ENCODE results near the gene RAB23.

RAB23 gene

DNA sequence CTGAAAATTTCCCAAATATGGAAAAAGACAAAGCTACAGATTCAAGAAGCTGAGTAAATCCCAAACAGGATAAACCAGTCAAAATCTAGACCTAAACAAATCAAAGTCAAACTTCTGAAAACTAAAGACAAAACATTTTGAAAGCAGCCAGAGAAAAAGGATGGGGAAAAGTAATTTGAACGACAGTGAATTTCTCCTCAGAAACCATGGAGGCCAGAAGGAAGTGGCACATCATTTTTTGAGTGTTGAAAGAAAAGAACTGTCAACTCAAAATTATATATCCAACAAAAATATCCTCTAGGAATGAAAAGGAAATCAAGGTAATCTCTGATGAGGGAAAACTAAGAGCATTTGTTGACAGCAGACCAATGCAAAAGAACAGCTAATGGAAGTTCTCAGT lies 6.8 kb downstream of the RAB23 start:
- Mint-ChIP-seq H3K27ac (no peak overlapping the region), H3K36me3 (peaks cover 5% of the 10 kb centered on the region), H3K4me1 (peaks cover 29% of the 10 kb centered on the region), H3K27me3 (peaks cover 5% of the 10 kb centered on the region), H3K9me3 (peaks cover 11% of the 10 kb centered on the region), H3K4me3 (no peak overlapping the region)

DNA sequence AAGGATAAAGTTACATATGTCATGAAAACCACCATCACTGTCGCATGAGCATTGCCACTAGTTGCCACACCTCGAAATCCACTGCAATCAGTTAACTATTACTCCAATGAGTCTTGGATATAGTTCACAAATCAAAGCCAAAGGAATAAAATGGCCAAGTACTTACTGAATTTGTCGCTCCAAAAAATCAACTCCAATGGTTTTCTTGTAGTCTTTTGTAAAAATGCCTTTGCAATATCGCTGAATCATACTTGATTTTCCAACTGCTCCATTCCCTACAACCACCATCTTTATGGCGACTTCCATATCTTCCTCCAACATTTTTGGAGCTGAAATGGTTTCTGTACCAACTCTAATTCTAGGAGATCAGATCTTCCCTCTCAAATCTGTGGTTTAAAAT lies 12.0 kb downstream of the RAB23 start:
- H3K36me3 Mint-ChIP-seq, result peaks cover 2% of the 10 kb centered on the region
- no peak overlapping the region for H3K27ac Mint-ChIP-seq
- peaks cover 4% of the 10 kb centered on the region for H3K9me3 Mint-ChIP-seq
- no peak overlapping the region for H3K4me3 Mint-ChIP-seq
- peaks cover 18% of the 10 kb centered on the region for H3K4me1 Mint-ChIP-seq
- no peaks in the 10 kb centered on the region for H3K27me3 Mint-ChIP-seq

DNA sequence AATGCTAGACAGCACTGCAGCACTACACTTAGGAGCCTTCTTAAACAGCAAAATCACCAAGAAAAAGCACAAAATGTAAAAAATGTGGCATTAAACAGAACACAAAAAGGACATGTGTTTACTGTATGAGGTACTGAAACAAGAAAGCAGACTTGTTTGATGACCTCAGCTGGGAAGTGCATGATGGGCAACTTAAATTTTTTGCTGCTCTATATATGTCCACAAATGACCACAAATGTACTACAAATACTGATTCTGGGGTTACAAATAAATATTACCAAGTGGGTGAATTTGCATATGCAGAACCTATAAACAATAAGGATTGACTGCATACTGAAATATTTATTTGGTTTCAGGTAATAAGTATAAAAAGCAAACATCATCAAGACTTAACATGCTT lies 13.1 kb downstream of the RAB23 start:
- Mint-ChIP-seq H3K27ac (no peak overlapping the region), H3K27me3 (no peaks in the 10 kb centered on the region), H3K4me1 (peaks cover 8% of the 10 kb centered on the region), H3K4me3 (no peak overlapping the region), H3K9me3 (no peaks in the 10 kb centered on the region), H3K36me3 (no peaks in the 10 kb centered on the region)

DNA sequence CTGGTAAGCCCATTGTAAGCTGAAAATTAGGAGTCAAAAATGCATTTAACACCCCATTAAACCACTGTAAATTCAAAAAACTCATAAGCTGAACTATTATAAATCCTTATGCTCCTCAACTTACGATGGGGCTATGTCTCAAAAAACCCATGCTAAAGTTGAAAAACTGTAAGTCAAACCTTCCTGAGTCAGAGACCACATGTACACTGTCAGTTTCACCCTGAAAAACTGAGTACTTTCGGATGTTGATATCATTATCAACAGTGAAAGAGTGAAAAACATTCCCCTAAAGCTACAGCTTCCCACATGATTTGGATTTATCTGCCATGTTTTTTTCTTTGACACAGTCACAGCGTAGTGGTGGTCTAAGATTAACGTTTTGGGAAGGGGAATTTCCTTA lies 14.2 kb downstream of the RAB23 start:
- Mint-ChIP-seq H3K27me3 (no peaks in the 10 kb centered on the region), H3K4me1 (no peaks in the 10 kb centered on the region), H3K27ac (no peak overlapping the region), H3K9me3 (no peaks in the 10 kb centered on the region), H3K36me3 (no peaks in the 10 kb centered on the region), H3K4me3 (no peak overlapping the region)

DNA sequence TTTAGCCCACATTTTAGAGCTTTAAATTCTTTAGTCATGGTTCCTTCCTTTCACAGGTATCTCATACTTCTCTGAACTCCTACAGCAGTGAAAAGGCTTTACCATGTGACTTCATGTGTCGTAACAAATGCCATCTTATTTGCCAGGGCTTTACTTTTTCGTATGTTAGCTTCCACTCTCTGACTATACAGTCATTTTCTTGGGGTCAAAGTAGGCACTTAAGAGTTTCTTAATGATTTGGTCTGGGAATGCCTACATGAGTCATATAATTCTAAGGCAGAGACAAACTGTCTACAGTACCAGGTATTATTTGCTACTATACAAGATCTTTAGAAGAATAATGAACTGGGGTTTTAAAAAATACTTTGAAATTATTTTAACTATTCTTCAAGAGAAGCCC lies 15.0 kb downstream of the RAB23 start:
- Mint-ChIP-seq H3K27ac (no peak overlapping the region), H3K36me3 (no peaks in the 10 kb centered on the region), H3K9me3 (no peaks in the 10 kb centered on the region), H3K4me3 (no peak overlapping the region), H3K27me3 (no peaks in the 10 kb centered on the region), H3K4me1 (no peaks in the 10 kb centered on the region)

DNA sequence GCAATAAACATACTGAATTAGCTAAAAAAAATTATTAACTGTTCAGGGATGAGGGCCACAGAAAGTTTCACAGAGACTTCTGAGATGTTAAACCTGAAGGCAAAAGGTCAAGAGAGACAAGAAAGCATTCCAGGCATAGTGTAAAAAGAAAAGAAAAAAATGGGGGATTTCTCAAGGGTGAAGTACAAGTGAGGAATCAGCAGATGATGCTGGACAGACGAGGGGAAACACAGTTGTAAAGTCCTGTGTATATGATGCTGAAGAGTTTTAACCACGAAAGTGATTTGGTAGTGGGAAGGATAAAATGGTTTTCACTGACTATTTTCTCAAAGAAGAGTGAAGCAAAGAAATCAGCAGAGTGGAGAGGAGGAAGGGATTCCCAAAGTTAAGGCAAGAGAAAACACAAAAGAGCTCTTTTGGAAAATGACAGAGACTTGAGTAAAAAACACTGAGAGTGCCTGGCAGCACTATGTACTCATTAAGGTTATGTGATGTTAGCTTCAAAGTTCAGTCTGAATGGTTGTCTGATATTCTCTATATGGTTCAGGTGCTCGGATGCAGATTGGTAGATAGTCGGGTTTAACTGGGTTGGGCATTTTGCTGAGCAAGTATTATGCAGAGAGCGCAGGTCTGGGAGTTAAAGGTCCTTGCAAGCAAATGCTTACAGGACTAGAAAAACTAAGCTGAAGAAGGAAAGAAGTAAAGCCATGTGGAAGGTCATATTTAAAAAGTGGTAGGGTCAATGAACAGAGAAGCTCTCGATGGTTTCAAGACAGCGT lies 16.4 kb downstream of the RAB23 start:
- H3K9me3 Mint-ChIP-seq, result no peaks in the 10 kb centered on the region
- H3K4me1 Mint-ChIP-seq, result no peaks in the 10 kb centered on the region
- H3K36me3 Mint-ChIP-seq, result no peaks in the 10 kb centered on the region
- H3K4me3 Mint-ChIP-seq, result no peak overlapping the region
- no peaks in the 10 kb centered on the region for H3K27me3 Mint-ChIP-seq
- H3K27ac Mint-ChIP-seq, result no peak overlapping the region

DNA sequence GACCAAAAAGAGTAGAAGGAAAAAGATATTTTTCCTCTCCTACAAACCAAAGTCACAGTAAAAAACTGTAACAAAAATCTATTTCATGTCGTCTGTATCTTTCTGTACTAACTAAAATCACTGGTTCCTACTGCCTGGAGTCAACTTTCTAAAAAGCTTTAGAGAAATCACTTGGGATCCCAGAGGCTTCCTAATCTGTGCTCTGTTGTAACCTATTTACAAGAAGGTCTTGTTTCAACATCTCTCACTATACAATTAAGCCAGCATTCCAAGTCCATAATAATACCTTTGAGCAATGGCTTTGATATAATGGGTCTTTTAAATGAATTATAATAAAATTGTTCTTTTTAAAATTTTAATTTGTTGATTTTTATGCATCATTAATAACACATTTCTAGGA lies 20.4 kb downstream of the RAB23 start:
- Mint-ChIP-seq H3K4me1 (no peaks in the 10 kb centered on the region), H3K27me3 (no peaks in the 10 kb centered on the region), H3K9me3 (no peaks in the 10 kb centered on the region), H3K36me3 (no peaks in the 10 kb centered on the region), H3K4me3 (no peak overlapping the region), H3K27ac (no peak overlapping the region)

DNA sequence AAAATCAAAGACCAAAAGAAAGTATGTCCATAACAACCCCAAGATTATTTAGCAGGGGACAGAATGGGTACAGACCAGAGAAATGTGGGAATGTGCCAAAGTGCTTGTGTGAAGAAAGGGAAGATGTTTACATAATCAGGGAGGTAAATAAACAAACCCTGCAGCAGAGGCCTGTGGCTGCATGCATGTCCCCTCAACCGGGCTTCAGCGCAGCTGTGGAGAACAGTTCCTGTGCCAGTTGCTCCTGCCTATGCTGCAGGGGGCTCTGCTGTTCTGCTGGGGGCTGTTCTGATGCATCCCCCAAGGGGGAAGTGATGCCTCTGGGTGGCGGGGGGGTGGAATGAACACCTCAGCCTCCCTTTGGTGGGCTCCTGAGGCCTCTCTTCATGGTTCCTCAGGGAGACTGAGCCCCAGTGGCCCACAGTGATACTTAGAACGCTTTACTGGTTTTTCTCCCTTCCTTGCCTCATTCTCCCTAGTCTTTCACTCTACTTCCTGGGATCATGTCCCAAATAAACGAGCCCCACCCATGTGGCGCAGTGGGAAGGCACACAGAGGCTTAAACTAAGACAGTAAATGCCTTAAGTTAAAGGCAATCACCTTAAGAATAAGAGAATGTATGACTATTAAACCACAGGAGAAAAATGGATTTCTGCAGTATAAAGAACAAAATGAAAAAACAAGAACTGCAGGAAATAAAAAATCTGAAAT lies 23.0 kb downstream of the RAB23 start:
- no peak overlapping the region for H3K4me3 Mint-ChIP-seq
- H3K27ac Mint-ChIP-seq, result no peak overlapping the region
- no peaks in the 10 kb centered on the region for H3K36me3 Mint-ChIP-seq
- H3K4me1 Mint-ChIP-seq, result no peaks in the 10 kb centered on the region
- H3K9me3 Mint-ChIP-seq, result no peaks in the 10 kb centered on the region
- H3K27me3 Mint-ChIP-seq, result no peaks in the 10 kb centered on the region

DNA sequence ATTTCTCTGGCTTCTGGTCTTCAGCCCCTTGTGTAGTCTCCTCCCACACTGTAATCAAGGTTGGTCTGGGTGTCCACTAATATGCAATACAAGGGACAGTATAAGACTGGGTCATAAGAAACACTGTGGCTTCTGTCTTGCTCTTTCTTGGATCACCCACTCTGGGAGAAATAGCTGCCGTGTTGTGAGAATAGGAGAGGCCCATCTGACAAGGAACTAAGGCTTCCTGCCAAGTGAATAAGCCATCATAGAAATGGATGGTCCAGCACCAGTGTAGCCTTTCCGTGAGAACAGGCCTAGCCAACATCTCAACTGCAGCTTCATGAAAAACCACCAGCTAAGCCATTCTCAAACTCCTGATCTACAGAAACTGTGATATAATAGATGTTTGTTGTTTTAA lies 26.6 kb downstream of the RAB23 start:
- no peaks in the 10 kb centered on the region for H3K9me3 Mint-ChIP-seq
- no peaks in the 10 kb centered on the region for H3K27me3 Mint-ChIP-seq
- H3K4me1 Mint-ChIP-seq, result no peaks in the 10 kb centered on the region
- no peaks in the 10 kb centered on the region for H3K36me3 Mint-ChIP-seq
- no peak overlapping the region for H3K27ac Mint-ChIP-seq
- no peak overlapping the region for H3K4me3 Mint-ChIP-seq

DNA sequence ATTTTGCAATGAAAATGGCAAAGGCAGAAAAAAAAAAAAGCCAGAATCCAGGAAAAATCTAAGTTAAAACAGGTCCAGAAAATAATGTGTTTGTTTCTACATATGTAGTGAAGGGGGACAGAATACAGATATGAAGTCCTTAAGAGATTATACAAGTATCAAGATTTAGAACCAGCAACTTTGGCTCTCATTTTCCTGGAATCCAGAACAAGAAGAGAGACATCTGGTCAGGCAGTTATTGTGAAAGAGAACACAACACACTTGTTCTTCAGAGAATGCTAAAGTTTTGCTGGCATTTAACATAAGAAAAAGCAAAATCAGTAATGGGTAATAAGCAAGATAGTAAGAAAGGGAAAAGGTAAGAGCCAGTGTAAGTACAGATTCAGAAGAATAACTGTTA lies 28.9 kb downstream of the RAB23 start:
- Mint-ChIP-seq H3K4me3 (no peak overlapping the region), H3K27ac (no peak overlapping the region), H3K4me1 (peaks cover 4% of the 10 kb centered on the region), H3K9me3 (no peaks in the 10 kb centered on the region), H3K36me3 (no peaks in the 10 kb centered on the region), H3K27me3 (no peaks in the 10 kb centered on the region)

DNA sequence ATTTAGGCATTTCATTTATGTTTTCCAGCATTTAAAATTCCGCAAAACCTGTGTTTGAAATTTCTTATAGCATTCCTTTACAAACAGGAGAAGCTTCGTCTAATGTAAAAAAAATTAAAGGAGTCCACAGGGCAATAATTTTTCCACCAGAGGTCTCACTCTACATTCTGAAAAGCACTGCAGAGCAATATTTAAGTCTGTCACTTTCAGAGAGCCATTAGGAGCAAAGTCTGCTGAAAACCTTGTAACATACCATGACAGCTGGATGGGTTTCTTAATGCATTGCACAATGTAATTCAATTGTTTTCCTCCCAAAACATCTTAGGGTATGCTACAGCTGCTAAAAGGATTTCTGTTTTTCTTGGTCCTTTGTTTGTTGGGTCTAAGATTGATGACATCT lies 32.0 kb downstream of the RAB23 start:
- Mint-ChIP-seq H3K9me3 (no peaks in the 10 kb centered on the region), H3K27ac (no peak overlapping the region), H3K27me3 (no peaks in the 10 kb centered on the region), H3K4me3 (no peak overlapping the region), H3K36me3 (peaks cover 4% of the 10 kb centered on the region), H3K4me1 (peaks cover 4% of the 10 kb centered on the region)

DNA sequence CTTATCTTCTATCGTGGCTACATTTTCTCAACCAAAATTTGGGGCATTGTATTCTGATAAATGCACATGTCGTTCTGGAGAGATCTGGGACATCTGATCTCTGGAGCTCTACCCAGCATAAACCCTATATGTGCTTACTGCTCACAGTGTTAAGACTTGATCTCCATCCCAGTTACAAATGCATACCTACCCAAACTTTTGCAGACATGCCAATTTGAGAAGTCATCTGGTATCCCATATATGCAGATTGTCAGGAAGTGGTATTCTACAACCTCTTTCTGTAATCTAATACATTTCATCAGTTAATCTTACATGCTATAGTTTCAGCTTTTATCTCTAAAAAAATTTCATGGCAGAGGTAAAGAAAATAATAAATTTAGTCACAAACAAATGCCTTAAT lies 38.8 kb downstream of the RAB23 start:
- H3K4me3 Mint-ChIP-seq, result no peak overlapping the region
- H3K9me3 Mint-ChIP-seq, result no peaks in the 10 kb centered on the region
- H3K27ac Mint-ChIP-seq, result no peak overlapping the region
- peaks cover 8% of the 10 kb centered on the region for H3K4me1 Mint-ChIP-seq
- peaks cover 6% of the 10 kb centered on the region for H3K36me3 Mint-ChIP-seq
- H3K27me3 Mint-ChIP-seq, result no peaks in the 10 kb centered on the region

DNA sequence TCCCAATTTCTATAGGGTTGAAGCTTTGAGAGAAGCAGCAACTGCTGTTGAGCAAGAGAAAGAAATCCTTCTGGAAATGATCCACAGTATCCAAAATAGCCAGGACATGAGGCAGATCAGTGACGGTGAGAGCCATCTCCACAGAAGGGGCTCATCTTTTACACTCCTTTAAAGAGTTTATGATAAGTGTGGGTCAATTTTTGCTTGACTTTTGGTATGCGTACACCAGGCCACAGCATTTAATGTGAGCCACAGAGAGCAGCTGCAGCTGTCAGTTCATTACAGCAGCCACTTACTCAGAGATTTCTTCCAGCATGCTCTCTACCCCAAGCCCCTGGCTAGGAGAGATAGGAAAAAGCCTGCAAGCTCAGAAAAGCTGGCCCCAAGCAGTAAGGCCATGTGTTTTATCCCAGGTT lies 40.1 kb downstream of the RAB23 start:
- Mint-ChIP-seq H3K27me3 (no peaks in the 10 kb centered on the region), H3K9me3 (no peaks in the 10 kb centered on the region), H3K27ac (peak overlapping the region; percentile 81), H3K36me3 (peaks cover 6% of the 10 kb centered on the region), H3K4me1 (peaks cover 11% of the 10 kb centered on the region), H3K4me3 (no peak overlapping the region)

DNA sequence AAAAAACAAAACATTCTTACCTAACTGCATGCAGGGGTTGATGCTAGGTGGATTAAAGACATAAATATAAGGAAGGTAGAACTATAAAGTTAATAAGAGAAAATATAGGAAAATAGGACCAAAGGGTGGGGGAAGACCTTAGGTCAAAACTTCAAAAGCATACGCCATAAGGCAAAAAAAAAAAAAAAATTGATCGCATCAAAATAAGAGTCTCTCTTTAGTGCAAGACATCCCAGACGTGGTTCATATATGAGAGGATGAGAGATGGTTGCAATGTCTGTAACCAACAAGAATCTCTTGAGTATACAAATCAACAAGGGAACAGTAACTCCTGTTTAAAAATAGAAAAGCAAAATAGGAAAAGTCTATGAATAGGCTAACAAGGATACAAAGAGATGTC lies 41.5 kb downstream of the RAB23 start:
- peak overlapping the region; percentile 3 for H3K27ac Mint-ChIP-seq

DNA sequence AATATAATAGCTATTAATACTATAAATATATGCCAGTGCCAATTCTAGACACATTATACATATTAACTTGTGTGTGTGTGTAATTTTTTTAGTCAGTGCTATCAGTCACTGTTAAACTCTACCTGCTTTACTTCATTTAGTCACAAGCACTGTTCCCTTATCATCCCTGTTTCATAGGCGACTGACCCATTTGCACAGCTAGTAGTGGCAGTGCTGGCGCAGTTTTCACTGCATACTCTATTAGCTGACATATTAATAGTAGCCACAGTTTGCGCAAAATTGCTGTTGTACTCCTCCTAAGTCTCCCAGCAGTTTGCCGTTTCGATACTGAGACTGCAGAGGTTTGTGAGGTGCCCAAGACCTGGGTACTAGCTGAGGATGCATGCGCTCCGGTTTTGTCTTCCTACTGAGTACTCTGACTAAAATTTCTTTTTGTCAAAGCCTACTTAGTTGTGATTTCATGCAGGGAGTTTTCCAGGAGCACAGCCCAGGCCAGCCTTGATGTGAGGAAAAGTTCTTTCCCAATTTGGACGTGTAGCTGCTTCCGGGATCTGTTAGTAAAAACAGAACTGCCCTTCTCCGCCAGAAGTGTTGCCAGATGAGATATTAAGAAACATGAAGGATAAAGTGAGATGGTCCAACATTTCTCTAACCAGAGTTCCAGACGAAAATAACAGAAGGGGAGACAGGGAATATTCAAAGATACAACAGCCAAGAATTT lies 44.4 kb downstream of the RAB23 start:
- H3K36me3 Mint-ChIP-seq, result peaks cover 2% of the 10 kb centered on the region
- no peak overlapping the region for H3K27ac Mint-ChIP-seq
- H3K9me3 Mint-ChIP-seq, result no peaks in the 10 kb centered on the region
- no peak overlapping the region for H3K4me3 Mint-ChIP-seq
- H3K4me1 Mint-ChIP-seq, result peaks cover 43% of the 10 kb centered on the region
- H3K27me3 Mint-ChIP-seq, result no peaks in the 10 kb centered on the region

More for the DNA sequence above, 41.5 kb downstream of the RAB23 start:
- H3K36me3 Mint-ChIP-seq, result peaks cover 2% of the 10 kb centered on the region
- no peaks in the 10 kb centered on the region for H3K27me3 Mint-ChIP-seq
- H3K4me1 Mint-ChIP-seq, result peaks cover 16% of the 10 kb centered on the region
- H3K9me3 Mint-ChIP-seq, result no peaks in the 10 kb centered on the region
- no peak overlapping the region for H3K4me3 Mint-ChIP-seq

DNA sequence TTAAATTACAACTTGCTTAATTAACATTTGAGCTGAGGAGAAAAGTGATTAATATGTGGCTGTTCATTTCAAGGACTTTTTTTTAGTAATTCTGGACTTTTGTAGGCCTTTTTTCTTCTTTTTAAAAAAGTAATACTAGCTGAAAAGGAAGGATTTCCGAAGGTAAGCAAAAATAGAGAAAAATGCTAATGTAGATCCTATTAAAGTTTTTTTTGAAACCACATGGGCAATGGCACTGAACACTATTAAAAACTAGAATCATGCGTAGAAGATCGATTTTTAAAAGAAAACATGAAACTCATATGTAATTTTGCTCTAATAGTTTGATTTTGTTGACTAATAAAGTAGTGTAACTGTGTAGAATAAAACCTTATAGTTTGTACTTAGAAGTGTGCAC lies 47.6 kb downstream of the RAB23 start:
- Mint-ChIP-seq H3K9me3 (no peaks in the 10 kb centered on the region), H3K4me3 (peak overlapping the region; percentile 90)

More for the DNA sequence above, 47.6 kb downstream of the RAB23 start:
- H3K27ac Mint-ChIP-seq, result peak overlapping the region; percentile 38
- H3K27me3 Mint-ChIP-seq, result no peaks in the 10 kb centered on the region
- peaks cover 57% of the 10 kb centered on the region for H3K4me1 Mint-ChIP-seq
- no peaks in the 10 kb centered on the region for H3K36me3 Mint-ChIP-seq
